ENCODE measurements around the gene TTC9C. TPM values are rescaled to one million over a fixed set of nuclear protein-coding genes. Genes with fewer than 3 reads are reported as not detected.

TTC9C gene
- total and polyA plus RNA-seq, 2 of the 13 experiments (the other 11 are each of a cell fraction or from before 2014, with no cell fraction given), result 28.0 to 36.4 TPM

- TF ChIP-seq ZNF234 (CRISPR knock-in tag; conservative IDR thresholded peaks at IDR 0.05), result 0 out of 2 replicates have a peak, but pooled peaks have one; percentile 69
- TF ChIP-seq IKZF4 (CRISPR knock-in tag; IDR thresholded peaks at IDR 0.05; ENCODE audit: borderline replicate concordance, low read depth, not compliant biosample characterization), result peak; percentile 86
- TF ChIP-seq ZNF737 (CRISPR knock-in tag; IDR thresholded peaks at IDR 0.05; ENCODE audit: borderline replicate concordance), result no peak
- TF ChIP-seq BHLHE40 (IDR thresholded peaks at IDR 0.05; ENCODE audit: low read length), result no peak
- no peak for TF ChIP-seq ELK4 (CRISPR knock-in tag; IDR thresholded peaks at IDR 0.05; ENCODE audit: borderline replicate concordance)
- TF ChIP-seq MBD4 (IDR thresholded peaks at IDR 0.05; ENCODE audit: borderline replicate concordance, low read length), result no peak
- TF ChIP-seq ZNF12 (CRISPR knock-in tag; IDR thresholded peaks at IDR 0.05), result no peak; the same call in 1 of the 2 replicates
- peak; percentile 87 for TF ChIP-seq MTA1 (CRISPR knock-in tag; IDR thresholded peaks at IDR 0.05; ENCODE audit: borderline replicate concordance)
- TF ChIP-seq ZBTB37 (CRISPR knock-in tag; IDR thresholded peaks at IDR 0.05), result no peak
- TF ChIP-seq ZNF678 (CRISPR knock-in tag; IDR thresholded peaks at IDR 0.05), result peak; percentile 91; the same call in 1 of the 2 replicates
- TF ChIP-seq NONO (IDR thresholded peaks at IDR 0.05), result no peak
- no peak; the same call in none of the 2 replicates for TF ChIP-seq NONO (CRISPR knock-in tag; conservative IDR thresholded peaks at IDR 0.05)
- 0 out of 2 replicates have a peak, but pooled peaks have one; percentile 27 for TF ChIP-seq TBX3 (IDR thresholded peaks at IDR 0.05; ENCODE audit: borderline replicate concordance)
- peak; percentile 81; the same call in 1 of the 2 replicates for TF ChIP-seq ZIK1 (CRISPR knock-in tag; IDR thresholded peaks at IDR 0.05; ENCODE audit: borderline replicate concordance, low read depth)
- no peak for TF ChIP-seq ZNF18 (CRISPR knock-in tag; IDR thresholded peaks at IDR 0.05; ENCODE audit: insufficient replicate concordance)
- TF ChIP-seq ATF3 (CRISPR knock-in tag; IDR thresholded peaks at IDR 0.05), result peak; percentile 54
- peak; percentile 70; the same call in 1 of the 2 replicates for TF ChIP-seq FUBP1 (CRISPR knock-in tag; IDR thresholded peaks at IDR 0.05; ENCODE audit: borderline replicate concordance)
- TF ChIP-seq ATF7 (IDR thresholded peaks at IDR 0.05), result no peak
- peak; percentile 52; the same call in 1 of the 2 replicates for TF ChIP-seq ATF7 (CRISPR knock-in tag; IDR thresholded peaks at IDR 0.05)
- peak; percentile 94 for TF ChIP-seq SP4 (CRISPR knock-in tag; IDR thresholded peaks at IDR 0.05)
- no peak for TF ChIP-seq ZNF652 (CRISPR knock-in tag; IDR thresholded peaks at IDR 0.05; ENCODE audit: borderline replicate concordance, low read depth)
- TF ChIP-seq ZNF17 (CRISPR knock-in tag; IDR thresholded peaks at IDR 0.05), result no peak
These were observed 58.9 kb downstream of the TTC9C start, which contains the start of gene TMEM179B (continued) for GRCh38 chr11:62787005-62787759.
